HG03439 (cell line): Measurements from ENCODE around the gene FADS1.

Source experiments
- ATAC-seq: cut with Tn5 transposase; IDR thresholded peaks from one replicate; pipeline ENCODE4 v1.9.1; 2021; ENCODE audit warnings: mild to moderate bottlenecking, moderate library complexity; ENCODE audit not compliant: unreplicated experiment

FADS1 gene

GRCh38 chr11:61846362-61847020 lies 29.7 kb upstream of the FADS1 start:
- no peak for ATAC-seq

DNA sequence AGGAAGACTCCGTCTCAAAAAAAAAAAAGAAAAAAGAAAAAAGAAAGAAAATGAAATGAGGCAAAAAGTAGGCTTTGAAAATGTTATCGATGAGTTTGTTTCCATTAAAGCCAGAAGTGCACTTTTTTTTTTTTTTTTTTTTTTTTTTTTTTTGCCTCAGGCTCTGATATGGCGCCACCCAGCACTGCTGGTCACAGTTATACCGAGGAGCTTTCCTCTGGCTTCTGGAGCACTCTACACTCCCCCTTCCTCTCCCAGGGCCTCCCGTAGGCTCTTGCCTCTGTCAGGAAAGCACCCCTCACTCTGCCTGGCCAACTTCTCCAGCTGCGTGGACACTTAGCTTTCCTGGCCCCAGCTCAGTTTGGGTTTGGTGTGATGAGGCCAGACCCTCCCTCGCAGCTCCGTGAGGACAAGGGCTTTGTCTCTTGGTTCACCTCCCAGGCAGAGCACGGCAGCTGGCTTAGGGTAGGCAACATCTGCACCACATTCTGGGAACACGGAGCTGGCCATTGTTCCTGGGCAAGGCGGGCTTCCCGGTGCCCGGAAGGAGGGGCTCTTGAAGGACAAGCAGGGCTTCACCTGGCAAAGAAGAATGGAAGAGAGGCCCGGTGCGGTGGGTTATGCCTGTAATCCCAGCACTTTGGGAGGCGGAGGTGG lies 28.2 kb upstream of the FADS1 start:
- ATAC-seq, result no peak

GRCh38 chr11:61842528-61842820 lies 25.7 kb upstream of the FADS1 start:
- no peak for ATAC-seq

DNA sequence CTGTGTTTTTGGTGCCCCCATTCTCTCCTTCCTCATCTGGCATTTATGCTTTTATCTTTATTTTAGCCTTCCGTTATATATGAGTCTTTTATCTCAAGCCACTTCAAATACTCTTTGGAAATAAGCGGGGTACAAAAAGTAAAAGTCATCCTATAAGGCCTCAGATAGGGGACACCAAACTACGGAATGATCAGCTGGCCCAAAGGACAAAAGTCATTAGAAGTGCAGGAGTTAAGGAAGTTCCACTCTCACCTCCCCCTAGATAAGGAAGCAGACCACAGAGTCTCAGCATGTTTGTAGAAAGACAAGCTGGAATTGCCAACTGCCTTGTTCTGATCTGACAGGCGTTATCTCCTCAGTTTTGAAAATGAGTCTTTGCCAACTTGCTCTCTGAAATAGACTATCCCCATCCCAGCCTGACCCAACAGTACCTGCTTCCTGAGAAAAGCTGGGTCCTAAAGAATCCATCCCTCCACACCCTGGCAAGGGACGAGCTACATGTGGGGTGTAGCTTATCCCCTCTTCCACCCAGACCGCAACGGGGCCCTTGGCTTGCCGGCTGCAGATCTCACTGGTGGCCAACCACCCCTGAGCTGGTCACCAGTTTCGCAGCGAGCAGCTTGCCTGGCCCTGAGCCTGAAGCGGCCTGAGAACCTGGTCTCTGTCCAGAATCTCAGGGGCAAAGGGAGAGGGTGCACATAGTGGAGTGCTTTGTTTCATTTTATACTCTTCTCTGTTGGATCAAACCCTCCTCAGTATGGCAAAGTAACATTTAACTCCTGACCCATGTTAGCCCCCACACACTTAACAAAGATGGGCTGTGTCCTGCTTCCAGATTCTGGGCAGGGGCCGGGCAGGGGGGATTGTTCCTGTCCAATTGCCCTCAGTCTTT lies 25.1 kb upstream of the FADS1 start:
- ATAC-seq, result no peak

- no peak for ATAC-seq
Measured at GRCh38 chr11:61840371-61840770, 23.6 kb upstream of the FADS1 start.

GRCh38 chr11:61839742-61840141 lies 22.9 kb upstream of the FADS1 start:
- no peak for ATAC-seq

DNA sequence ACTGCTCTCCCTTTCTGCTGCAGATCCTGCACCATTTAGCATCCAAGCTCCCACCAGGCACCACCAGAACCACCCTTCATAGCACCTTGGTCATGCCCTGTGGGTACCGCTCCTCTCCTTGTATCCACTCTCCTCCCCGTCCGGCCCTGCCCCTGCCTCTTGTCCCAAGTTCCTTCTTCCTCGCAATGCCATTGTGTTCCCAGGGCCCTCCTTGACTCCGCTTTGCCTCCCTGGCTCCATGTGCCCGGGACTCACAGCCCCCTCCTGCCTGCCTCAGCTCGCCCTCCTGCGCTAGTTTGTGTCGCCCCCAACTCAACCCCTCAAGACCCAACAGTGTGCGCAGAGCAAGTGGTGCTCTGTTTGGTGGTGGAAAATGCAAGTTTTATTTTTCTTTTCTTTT lies 22.1 kb upstream of the FADS1 start:
- no peak for ATAC-seq

- ATAC-seq, result no peak
Measured at GRCh38 chr11:61838501-61838900, 21.7 kb upstream of the FADS1 start.

GRCh38 chr11:61837411-61838005 lies 20.7 kb upstream of the FADS1 start:
- no peak for ATAC-seq

- ATAC-seq, result no peak
Measured at GRCh38 chr11:61836193-61836592, 19.4 kb upstream of the FADS1 start.

DNA sequence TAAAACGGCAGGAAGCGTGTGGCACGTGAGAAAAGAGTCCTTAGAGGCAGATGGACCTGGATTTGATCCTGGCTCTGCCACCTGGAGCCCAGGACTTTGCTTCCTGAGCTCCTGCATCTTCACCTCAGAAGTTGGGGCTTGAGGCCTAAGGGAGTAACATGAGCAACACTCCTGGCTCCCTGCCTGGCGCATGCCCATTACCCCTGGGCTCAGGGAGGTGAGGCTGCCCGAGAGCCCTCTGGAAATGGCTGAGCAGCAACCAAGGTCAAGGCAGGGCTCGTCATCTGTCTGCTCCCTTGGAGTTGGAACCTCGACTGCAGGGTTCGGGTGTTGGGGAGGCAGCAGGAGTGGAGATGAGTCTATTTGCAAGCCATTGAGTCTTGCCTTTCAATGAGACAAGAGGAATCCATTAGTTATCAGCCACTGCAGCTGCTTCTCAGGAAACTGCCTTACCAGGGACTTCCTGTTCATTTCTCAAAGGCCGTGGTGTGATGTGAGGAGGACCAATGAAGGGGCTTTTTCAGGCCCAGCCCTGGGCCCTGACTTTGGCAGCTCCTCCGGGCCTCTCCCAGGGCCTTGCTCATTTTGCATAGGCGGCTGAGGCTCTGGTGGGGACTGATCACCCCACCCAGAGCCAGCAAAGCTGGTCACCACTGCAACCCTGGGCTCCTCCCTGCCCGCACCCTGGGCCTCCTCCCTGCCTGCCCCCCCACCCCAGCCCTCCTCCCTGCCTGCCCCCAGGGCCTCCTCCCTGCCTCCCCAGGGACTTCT lies 17.7 kb upstream of the FADS1 start:
- ATAC-seq, result peak; percentile 82

DNA sequence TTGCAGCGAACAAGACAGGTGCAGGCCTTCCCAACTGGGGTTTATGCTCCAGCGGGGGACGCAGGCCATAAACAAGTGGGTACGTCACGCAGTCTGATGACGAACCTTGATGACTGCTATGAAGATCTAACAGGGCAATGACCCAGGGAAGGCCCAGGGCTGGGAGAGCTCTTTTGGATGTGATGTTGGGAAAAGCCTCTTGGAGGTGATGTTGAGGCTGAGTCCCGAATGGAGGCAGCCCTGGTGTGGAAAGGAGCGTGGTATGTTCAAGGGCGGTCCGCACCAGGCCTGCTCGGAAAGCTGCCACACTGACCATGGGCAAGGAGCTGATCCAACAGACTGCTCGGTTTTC lies 17.1 kb upstream of the FADS1 start:
- no peak for ATAC-seq

- no peak for ATAC-seq
Measured at GRCh38 chr11:61833471-61833870, 16.7 kb upstream of the FADS1 start.

DNA sequence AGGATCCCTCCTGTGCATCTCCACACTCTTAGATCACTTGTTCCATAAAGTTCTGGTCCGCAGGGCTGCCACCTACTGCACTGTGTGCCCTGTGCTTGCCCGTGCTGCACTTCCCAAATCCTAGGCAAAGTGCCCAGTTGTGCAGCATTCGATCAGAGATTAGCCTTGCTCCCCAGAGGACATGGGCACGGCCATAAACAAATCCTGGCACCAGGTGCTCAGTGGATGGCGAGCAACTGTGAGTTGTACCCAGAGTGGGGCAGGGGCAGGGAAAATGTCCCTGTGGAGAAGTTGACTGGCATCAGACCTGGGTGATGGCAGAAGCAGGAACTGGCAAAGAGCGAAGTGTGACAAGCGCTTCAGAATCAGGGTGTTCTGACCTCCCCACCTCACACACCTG lies 16.0 kb upstream of the FADS1 start:
- ATAC-seq, result no peak

DNA sequence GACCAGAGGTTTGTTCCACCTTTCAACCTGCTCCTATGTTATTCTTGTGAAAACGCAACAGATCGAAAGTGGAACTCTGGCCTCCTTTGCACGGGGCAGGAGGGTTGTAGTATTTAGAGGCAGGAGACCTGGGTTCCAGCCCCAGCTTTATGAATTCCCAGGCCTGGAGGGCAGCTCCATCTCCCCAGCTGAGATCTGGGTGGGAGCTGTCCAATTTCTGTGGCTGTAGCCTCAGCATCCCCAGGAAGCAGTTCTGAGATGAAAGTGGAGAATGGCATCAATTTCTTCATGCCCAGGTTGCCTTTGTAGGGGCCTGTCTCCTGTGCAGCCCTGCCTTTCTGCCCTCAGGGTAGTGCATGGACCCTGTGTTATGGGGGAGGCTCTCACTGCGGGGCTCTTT lies 15.4 kb upstream of the FADS1 start:
- no peak for ATAC-seq

DNA sequence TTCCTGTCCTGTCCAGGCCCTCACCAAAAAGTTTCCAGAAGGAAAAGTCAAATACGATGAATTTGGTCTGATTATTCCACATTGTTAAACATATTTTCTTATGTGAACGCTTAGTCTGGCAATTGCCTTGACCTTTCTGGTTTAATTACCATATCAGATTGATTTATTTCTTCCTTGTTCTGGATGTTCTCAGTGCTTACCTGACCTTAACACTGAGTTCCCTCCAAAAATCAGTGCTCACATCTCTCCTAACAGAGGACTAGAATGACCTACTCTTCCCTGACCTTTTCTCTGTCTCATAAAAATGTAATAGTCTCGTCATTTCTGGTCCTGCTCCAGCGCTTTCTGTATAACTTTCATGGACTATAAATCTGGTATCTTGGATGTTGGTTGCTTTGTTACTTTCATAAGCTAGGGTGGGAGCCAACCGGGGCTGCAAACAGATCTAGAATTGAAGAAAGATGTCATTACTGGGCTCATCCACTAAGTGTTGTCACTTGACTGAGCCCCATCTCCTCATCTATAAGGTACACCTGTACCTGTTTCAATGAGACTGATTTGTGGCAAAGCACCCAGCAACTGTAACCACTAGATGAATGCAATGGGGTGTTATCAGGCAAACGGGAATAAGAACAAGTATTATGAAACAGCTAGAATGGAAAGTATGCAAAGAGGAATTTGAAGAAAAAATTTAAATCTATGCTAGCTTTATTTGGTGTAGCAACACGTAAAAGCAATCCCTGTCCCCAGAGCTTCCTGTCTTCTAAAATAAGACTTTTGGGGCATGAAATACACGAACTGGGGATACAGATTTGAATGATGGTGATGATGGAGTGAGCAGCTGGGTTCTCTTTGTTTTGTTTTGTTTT lies 13.7 kb upstream of the FADS1 start:
- no peak for ATAC-seq

GRCh38 chr11:61829806-61830205 lies 13.0 kb upstream of the FADS1 start:
- ATAC-seq, result no peak

DNA sequence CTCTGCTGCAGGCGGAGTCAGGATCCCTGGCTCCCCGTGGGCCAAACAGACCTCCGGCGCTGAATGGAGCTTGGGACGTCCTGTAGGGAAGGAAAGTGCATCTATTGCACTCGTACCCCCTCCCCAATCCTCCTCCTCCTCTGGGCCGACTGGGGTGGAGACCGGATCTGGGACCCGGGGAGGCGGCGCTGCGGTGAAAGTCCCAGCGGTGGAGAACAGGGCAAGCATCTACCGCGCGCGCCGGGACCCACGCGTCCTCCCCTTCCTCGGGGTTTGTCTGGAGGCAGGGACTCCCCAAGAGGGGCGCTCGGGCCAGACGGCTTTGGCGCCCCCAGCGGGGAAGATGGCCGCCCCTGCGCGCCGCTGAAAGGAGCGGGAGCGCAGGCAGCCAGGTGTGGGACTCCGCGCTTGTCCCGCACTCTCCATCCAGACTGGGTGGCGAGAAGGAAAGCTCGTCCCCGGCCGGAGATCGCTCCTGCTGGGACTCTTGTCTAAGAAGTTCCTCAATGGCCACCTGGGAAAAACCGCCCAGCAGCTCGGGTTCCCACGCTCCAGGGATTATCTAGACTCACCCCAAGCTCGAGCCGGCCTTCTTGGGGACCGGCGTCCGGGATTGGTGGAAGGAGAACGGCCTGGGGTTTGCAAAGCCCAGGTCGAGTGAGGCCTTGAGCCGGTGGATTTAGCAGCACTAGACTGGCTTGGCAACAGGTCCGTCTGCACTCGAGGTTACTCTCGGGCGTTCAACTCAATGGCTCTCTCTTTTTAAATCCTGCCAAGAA lies 12.0 kb upstream of the FADS1 start:
- peak; percentile 30 for ATAC-seq

- ATAC-seq, result no peak
Measured at GRCh38 chr11:61828379-61828628, 11.5 kb upstream of the FADS1 start.
